Stimulated activated CD8-positive, alpha-beta memory T cell treated with anti-CD3 and anti-CD28 coated beads, Interleukin-12 subunit alpha, Interleukin-12 subunit beta, amount 100 ng/mL, for 1 hour (primary cell): Measurements from ENCODE around the gene BTN3A1.
"Not testable (repeated sequence)": the region's sequence is repeated elsewhere in the genome, so short reads cannot be mapped to it uniquely, and the experiment has no call there.

Experiments used
- DNase-seq: peaks from one replicate; pipeline ENCODE4 v3.0.0-alpha.2; 2020; ENCODE audit warnings: low read depth

Gene BTN3A1

GRCh38 chr6:26415036-26415614, 13.1 kb downstream of the BTN3A1 start:
- DNase-seq: no peak

DNA sequence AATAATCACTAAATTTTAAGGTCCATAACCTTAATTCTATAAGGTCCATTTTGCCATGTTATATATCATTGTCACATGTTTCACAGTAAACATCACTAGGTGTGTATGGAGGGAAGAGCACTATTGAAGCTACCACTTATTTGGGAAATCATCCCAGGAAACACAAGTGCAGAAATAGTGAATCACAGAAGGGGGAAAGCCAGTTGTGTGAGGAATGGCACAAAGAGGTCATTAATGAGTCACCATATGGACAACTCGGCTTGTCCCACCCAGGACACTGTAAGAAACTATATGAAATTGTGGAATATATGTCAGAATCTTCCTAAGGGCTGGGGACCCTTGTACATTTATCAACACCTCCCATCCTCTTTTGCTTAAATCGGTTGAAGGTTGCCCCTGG, 13.7 kb downstream of the BTN3A1 start:
- DNase-seq: no peak

DNA sequence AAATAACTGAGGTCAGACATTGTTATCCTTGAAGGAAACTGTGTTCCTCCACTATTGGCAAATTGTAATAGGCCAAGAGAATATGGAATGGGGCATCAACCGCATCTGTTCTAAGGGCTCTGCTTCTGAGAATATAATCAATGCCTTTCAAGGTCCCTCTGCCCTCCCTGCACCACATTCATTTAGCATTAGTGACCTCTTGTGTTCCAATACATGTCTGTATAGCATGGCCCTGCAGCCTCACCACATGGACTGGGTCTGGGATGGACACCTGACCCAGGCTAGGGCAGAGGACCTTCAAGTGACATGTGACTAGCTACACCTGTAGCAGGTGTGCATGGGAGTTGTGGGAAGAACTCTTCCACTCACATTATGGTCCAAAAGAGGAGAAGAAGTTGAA, 14.2 kb downstream of the BTN3A1 start:
- no peak for DNase-seq

DNA sequence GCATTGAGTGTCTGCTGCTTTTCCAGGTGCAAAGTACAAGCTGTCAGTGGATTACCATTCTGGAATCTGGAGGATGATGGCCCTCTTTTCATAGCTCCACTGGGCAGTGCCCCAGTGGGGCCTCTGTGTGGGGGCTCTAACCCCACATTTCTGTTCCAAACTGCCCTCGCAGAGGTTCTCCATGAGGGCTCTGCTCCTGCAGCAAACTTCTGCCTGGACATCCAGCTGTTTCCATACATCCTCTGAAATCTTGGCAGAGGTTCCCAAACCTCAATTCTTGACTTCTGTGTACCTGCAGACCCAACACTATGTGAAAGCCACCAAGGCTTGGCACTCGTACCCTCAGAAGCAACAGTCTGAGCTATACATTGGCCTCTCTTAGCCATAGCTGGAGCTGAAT, 16.0 kb downstream of the BTN3A1 start:
- not testable (repeated sequence) for DNase-seq

GRCh38 chr6:26418795-26419194, 16.7 kb downstream of the BTN3A1 start:
- not testable (repeated sequence) for DNase-seq

GRCh38 chr6:26420688-26421171, 18.7 kb downstream of the BTN3A1 start:
- DNase-seq: no peak

DNA sequence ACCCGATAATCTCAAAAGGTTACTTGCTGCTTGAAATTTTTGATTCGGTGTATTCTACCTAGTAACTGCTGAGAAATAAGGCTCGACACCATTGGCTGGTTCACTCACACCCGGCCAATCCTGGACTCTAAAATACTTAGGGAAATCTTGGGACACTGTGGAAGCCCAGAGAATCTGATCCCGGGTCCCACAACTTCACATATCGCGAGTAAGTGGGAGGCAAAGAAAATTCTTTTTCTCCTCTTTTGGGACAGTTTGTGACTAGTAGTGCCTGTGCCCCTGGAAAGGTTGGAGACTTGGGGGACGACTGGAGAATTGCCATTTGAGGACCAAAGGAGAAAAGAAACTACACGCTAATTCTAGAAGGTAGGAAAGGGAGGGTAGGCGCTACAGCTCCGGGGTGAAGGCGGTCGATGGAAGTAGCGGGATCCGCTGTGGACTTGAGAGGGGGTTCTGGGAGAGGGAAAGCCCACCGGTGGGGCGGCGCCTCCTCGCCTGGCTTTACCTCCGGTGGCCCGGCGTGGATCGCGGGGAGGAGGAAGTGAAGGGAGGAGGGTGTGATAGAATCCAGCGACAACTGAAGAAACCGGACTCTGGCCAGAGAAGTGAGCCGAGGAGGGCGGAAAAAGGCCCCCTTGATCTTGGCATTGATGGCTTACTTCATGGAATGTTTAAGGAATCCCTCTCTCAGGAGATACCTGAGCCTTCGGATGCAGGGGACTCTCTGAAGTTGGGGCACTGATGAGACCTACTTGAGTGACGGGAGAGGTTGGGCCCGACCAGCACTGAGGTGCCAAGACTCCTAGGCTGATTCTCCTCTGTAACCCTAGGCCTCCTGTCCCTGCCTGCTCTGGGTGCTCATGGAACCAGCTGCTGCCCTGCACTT, 19.4 kb downstream of the BTN3A1 start:
- DNase-seq: no peak

- DNase-seq: no peak
These were observed 20.3 kb downstream of the BTN3A1 start for GRCh38 chr6:26422329-26422728.

DNA sequence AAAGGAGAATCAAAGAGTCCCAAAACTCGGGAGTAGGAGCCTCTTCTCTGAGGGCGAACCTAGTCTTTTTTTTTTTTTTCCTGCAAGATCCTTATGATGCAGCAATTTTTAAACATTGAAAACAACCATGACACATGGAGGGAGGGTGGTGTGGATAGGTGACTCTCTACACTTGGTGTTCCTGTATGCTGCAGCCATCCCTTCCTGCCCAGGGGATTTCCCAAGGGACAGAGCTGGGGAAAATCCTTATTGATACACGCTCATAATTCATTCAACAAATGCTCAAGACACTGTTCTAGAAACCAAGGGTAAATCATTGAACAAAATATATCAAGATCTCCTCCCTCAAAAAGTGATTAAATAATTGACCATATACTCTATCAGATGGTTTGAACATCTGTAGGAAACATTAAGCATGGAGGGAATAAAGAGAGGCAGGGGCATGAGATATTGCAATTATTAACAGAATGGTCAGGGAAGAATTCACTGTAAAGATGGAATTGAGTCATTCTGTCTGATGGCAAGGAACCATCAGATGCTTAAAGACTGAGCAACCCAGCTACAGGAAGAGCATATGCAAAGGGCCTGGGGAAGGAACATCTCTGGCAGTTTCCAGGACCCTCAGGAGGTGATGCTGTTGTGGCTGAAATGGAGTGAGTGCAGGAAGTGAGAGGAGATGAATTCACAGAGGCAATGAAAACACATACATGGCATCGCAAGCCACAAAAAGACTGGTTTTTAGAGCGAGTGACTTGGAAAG, 24.8 kb downstream of the BTN3A1 start:
- no peak for DNase-seq

DNA sequence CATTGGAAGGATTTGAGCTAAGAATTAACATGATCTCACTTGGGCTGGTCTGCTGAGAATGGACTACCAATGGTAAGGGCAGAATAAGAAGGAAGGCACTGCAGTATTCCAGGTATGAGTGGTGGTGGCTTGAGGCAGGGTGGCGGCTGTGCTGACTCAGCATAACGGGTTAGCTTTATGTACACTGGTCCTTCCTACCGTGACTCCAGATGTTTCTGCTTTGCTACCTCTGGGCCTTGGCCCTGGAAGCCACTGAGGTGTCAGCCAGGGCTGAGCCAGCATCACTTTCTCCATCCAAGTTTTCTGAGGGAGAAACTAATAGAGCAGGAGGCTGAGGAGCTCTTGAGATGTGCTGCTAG, 25.4 kb downstream of the BTN3A1 start:
- DNase-seq: no peak

DNA sequence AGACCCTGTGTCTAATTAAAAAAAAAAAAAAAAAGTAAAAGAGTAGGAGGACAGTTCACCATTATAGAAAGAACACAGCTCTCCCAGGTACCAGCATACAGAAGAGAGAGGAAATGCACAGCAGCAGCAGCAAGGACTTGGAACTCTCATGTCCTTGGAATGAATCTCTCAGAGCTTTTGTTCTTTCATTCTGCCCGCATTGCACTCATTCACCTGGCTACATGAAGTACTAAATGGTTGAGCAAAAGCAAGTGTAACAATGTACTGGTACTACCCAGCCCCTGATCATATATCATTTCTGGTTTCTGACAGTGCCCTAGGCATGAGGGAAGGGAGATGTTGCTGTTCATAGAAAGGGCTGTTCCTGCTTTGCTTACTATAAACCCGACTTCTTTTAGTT, 26.1 kb downstream of the BTN3A1 start:
- DNase-seq: no peak

GRCh38 chr6:26430787-26431186, 28.7 kb downstream of the BTN3A1 start:
- no peak for DNase-seq

DNA sequence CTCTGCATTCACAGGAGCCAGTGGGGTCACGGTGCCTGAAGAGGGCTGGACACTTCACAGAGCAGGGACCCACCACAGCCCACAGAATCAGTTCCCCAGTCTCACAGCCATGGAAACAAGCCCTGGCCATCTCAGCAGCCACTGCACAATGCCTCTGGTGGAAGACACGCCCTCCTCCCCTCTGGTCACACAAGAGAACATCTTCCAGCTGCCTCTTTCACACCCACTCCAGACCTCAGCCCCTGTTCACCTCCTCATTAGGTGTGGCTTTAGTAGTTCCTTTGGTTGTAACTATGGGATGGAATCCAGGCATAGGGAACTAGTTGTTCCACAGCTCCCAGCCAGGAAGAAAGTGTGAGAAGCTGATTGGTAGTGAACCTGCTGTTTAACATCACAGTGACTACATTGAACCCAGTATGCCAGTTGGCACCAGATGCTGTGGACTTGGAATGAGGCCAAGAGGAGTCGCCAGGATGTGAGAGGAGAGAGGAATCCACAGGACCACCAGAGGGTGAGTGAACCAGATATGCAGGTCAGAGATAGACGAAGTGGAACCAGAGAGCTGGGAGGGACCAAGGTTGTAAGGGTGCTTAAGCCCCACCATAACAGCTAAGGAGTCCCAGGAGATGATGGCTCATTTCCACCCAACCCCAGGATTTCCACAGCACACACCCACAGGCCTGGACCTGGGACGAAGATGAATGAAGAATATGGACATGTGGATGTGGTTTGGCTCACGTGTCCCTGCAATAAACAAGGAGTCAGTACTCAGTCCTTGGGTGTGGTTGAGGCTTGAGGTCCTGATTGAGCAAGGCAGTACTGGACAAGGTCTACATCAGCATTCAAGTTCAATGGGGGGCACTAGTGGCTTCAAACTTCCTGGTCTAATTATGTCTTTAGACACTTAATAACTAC, 29.4 kb downstream of the BTN3A1 start:
- DNase-seq: no peak

GRCh38 chr6:26432627-26433201, 30.6 kb downstream of the BTN3A1 start:
- no peak for DNase-seq

DNA sequence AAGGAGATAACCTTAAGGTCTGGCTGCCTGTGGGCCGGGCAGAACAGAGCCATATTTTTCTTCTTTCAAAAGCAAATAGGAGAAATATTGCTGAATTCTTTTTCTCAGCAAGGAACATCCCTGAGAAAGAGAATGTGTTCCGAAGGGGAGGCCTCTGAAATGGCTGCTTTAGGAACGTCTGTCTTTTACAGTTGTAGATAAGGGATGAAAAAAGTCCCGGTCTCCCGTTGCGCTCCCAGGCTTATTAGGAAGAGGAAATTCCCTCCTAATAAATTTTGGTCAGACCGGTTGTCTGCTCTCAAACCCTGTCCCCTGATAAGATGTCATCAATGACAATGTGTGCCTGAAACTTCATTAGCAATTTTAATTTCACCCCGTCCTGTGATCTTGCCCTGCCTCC, 31.6 kb downstream of the BTN3A1 start:
- not testable (repeated sequence) for DNase-seq

DNA sequence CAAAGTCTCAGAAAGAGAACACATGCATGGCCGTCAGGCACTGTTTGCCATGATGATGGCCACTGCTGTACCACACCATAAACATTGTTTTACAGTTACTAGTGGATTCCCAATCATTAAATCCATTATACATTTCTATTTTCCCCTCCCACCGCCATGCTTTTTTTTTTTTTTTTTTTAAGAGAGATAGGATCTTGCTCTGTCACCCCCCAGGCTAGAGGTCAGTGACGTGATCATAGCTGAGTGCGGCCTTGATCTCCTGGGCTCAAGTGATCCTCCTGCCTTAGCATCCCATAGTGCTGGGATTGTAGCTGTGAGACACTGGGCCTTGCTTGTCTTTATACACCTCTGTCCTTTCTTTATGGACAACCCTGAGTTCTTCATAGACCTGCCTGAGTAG, 33.9 kb downstream of the BTN3A1 start:
- DNase-seq: no peak

GRCh38 chr6:26437550-26437949, 35.5 kb downstream of the BTN3A1 start:
- no peak for DNase-seq

- no peak for DNase-seq
These were observed 35.9 kb downstream of the BTN3A1 start for GRCh38 chr6:26438000-26438399.

DNA sequence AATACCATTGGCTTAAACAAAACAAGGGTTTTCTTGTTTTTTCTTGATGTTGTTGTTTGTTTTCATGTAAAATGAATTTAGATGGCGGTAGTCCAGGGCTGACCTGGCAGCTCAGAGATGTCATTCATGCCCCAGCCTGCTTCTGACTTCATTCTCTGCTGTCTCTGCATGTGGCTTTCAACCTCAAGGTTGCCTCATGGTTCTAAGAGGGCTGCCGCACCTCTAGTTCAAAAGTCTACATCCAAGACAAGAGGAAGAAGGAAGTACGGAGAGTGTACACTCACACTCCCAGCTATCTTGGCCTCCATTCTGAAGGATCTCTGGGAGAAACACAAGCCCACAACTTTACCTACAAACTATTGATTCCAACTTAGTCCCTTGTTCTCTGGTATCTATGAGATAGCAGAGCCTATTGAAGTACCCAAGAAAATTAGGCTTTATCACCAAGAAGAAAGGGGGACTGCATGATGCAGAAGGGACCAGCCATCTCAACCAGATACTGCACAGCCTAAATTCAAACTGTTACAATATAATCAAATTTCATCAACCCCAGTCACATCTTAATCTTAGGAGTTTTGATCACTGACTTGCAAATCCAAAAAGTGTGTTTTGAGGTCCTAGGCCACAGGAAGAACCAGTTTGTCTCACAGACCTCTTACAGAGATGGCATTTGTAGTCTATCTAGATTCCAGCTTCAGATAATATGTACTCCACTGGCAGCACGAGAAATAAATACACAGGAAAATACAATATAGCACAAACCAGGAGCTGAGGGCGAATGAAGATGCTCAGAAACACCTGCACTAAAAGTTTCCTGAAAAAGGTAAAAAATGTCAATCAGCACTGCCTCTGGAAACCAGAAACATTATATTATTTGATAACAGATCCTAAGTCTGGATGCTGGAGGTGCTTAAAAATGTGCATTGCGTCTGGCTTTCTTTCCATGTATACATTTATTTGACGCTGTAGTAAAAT, 37.4 kb downstream of the BTN3A1 start:
- DNase-seq: no peak

DNA sequence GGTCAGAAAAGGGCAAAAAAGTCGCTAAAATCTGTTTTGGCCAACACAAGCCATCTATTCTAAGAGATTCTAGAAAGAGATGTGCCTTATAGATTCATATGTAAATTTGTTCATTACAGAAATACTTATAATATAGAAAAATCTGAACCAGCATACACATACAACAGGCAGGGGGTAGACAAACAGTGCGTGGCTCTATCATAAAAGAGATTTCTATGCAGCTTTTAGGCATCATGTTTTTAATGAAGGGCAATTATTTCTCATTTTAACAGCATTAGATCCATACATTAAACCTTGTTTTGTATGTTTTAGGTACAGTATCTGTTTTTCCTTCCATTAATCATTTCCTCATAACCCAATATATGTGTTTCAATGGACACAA, 38.9 kb downstream of the BTN3A1 start:
- no peak for DNase-seq
